Neural cell (in vitro differentiated cells): ENCODE data around the gene PLXNA4.

ENCODE experiments used
- EP300 ChIP-seq: fragments of 450-650 bp; conservative IDR thresholded peaks from 2 replicates; pipeline ENCODE4 v1.6.1; 2014; ENCODE audit warnings: antibody characterized with exemption, mild to moderate bottlenecking, moderate library complexity; ENCODE audit not compliant: poor library complexity, severe bottlenecking
- EZH2 ChIP-seq: fragments of 200-600, 300-800 bp; shearing (Covaris generic), sonication (generic); IDR thresholded peaks from 2 replicates; pipeline ENCODE4 v1.6.1; 2014; ENCODE audit warnings: antibody characterized with exemption, low read length, borderline replicate concordance, mild to moderate bottlenecking; ENCODE audit not compliant: insufficient read depth, poor library complexity, severe bottlenecking
- MXI1 ChIP-seq: fragments of 450-650 bp; conservative IDR thresholded peaks from 2 replicates; pipeline ENCODE4 v1.6.1; 2014; ENCODE audit warnings: antibody characterized with exemption, mild to moderate bottlenecking; ENCODE audit not compliant: poor library complexity, severe bottlenecking
- POLR2AphosphoS5 ChIP-seq: IDR thresholded peaks from 2 replicates; pipeline ENCODE4 v1.6.1; 2012
- RAD21 ChIP-seq: fragments of 450-650 bp; conservative IDR thresholded peaks from 2 replicates; pipeline ENCODE4 v1.6.1; 2014; ENCODE audit warnings: antibody characterized with exemption, mild to moderate bottlenecking, moderate library complexity
- SMC3 ChIP-seq: fragments of 450-650 bp; conservative IDR thresholded peaks from 2 replicates; pipeline ENCODE4 v1.6.1; 2014; ENCODE audit warnings: antibody characterized with exemption, mild to moderate bottlenecking, moderate library complexity; ENCODE audit not compliant: poor library complexity
- TAF1 ChIP-seq: IDR thresholded peaks from 2 replicates; pipeline ENCODE4 v1.6.1; 2012; ENCODE audit warnings: low read depth
- TF ChIP-seq, protein P1 (sequence below): fragments of 450-650 bp; IDR thresholded peaks from 2 replicates; pipeline ENCODE4 v1.5.1; 2014; ENCODE audit warnings: antibody characterized with exemption, mild to moderate bottlenecking, moderate library complexity; ENCODE audit not compliant: poor library complexity, severe bottlenecking
- TF ChIP-seq, protein P2 (sequence below): IDR thresholded peaks from 2 replicates; pipeline ENCODE4 v1.6.1; 2012; ENCODE audit warnings: borderline replicate concordance

DNA sequence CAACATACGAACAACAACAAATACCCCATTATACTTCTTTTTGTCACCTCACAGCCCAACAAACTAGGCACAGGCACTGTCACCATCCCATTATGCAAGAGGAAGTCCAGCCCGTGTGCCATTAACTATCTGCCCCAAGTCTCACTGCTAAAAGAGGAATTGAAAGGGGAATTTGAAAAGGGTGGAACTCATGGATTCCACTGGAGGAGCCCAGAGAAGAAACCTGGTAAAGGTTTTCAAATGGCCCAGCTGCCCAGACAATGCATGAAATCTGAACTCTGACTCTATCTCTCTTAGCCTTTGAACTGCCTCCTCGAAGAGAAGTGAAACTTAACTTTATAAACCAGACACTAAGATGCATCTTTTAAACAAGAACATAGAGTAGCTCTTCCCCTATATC, 130.0 kb downstream of the PLXNA4 start:
- TF ChIP-seq, protein P1, sequence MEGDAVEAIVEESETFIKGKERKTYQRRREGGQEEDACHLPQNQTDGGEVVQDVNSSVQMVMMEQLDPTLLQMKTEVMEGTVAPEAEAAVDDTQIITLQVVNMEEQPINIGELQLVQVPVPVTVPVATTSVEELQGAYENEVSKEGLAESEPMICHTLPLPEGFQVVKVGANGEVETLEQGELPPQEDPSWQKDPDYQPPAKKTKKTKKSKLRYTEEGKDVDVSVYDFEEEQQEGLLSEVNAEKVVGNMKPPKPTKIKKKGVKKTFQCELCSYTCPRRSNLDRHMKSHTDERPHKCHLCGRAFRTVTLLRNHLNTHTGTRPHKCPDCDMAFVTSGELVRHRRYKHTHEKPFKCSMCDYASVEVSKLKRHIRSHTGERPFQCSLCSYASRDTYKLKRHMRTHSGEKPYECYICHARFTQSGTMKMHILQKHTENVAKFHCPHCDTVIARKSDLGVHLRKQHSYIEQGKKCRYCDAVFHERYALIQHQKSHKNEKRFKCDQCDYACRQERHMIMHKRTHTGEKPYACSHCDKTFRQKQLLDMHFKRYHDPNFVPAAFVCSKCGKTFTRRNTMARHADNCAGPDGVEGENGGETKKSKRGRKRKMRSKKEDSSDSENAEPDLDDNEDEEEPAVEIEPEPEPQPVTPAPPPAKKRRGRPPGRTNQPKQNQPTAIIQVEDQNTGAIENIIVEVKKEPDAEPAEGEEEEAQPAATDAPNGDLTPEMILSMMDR, result no peak
- TF ChIP-seq MXI1, result no peak
- no peak for TF ChIP-seq POLR2AphosphoS5
- no peak for TF ChIP-seq EZH2
- TF ChIP-seq SMC3, result no peak
- no peak for TF ChIP-seq TAF1
- TF ChIP-seq EP300, result no peak
- TF ChIP-seq RAD21, result no peak
- TF ChIP-seq, protein P2, sequence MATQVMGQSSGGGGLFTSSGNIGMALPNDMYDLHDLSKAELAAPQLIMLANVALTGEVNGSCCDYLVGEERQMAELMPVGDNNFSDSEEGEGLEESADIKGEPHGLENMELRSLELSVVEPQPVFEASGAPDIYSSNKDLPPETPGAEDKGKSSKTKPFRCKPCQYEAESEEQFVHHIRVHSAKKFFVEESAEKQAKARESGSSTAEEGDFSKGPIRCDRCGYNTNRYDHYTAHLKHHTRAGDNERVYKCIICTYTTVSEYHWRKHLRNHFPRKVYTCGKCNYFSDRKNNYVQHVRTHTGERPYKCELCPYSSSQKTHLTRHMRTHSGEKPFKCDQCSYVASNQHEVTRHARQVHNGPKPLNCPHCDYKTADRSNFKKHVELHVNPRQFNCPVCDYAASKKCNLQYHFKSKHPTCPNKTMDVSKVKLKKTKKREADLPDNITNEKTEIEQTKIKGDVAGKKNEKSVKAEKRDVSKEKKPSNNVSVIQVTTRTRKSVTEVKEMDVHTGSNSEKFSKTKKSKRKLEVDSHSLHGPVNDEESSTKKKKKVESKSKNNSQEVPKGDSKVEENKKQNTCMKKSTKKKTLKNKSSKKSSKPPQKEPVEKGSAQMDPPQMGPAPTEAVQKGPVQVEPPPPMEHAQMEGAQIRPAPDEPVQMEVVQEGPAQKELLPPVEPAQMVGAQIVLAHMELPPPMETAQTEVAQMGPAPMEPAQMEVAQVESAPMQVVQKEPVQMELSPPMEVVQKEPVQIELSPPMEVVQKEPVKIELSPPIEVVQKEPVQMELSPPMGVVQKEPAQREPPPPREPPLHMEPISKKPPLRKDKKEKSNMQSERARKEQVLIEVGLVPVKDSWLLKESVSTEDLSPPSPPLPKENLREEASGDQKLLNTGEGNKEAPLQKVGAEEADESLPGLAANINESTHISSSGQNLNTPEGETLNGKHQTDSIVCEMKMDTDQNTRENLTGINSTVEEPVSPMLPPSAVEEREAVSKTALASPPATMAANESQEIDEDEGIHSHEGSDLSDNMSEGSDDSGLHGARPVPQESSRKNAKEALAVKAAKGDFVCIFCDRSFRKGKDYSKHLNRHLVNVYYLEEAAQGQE, result no peak
